Suppressor macrophage treated with lipopolysaccharide for 4 hours (primary cell): Measurements from ENCODE around the gene SLC16A2.
"Not testable (repeated sequence)": the region's sequence is repeated elsewhere in the genome, so short reads cannot be mapped to it uniquely, and the experiment has no call there.

Source experiments
- DNase-seq: peaks from one replicate; pipeline ENCODE4 v3.0.0-alpha.2; 2020

The SLC16A2 gene

GRCh38 chrX:74448669-74449068 is 27.4 kb downstream of the SLC16A2 start:
- no peak for DNase-seq

DNA sequence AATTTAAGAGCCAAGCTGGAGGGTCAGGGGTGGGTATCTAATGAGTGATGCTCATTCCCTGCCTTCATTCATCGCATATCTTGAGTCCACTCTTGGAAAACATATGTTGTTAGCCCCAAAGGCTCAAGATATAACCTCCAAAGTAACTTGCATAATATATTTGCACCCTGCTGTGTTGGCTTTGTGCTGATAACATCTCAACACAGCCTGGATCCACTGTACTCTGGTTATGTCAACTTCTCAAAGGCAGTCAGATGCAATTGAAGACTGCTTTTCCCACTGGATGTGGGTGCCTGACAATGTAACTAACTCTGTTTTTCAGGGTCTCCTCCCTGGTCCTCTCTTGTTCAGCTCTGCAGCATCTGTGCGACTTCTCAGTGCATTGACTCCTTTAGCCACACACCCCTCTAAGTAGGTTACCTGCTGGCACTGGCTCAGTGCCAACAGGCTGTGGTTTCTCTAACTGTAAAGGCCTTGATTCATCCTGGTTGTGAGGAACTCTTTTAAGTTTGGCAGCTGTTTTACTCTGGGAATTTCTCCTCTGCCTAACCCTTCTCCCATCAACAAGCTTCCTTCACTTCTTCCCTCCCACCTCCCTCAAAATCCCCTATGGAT is 28.1 kb downstream of the SLC16A2 start:
- no peak for DNase-seq

DNA sequence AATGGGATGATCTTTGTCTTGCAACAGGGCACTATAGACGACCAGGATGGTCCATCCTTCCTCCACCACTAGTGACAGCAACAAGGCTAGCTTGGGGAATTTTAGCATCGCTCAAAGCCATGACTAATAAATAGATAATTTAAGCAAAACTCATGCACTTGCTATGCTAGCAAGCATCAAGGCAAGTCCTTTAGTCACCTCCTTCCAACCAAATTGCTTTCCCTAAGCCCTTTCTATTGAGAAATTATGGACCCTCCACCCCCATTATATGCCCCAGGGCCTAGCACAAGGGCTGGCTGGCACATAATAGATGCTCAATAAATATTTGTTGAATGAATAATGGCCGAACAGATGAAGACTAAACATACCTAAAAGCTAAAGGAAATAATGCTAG is 28.6 kb downstream of the SLC16A2 start:
- DNase-seq, result no peak

GRCh38 chrX:74450803-74451449 is 29.6 kb downstream of the SLC16A2 start:
- DNase-seq, result peak; percentile 80

DNA sequence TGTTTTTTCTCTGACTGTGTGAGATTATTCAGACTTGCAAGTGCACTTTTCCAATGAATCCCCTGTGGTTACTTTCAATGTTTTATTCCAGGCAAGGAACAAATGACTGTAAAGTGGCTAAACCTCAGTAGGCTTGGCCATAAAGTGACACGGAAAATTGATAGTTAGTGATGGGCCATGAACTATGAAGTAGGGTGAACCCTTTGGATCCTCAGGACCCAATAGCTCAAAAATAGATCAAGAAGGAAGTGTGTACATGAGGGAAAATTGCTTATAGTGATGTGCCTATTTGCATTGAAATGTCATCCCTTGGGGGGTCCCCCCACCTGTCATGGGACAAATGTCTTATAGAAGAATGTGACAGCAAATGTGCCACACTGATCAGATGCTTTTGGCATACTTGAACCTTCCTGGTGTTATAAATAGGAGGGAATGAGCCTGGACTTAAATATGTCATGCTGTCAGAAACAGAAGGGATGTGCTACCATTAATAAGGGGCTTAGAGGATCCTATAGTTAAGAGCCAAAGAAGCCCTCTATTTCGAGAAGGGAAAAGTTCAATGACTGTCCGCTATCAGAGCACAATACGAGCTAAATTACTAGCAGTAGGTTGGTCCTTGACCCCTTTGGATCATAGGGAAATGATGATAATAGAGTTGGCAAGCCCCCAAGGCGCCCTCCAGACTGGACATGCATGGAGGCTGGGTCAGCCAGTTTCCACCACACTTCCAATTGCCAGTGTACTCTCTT is 30.3 kb downstream of the SLC16A2 start:
- no peak for DNase-seq

- DNase-seq, result no peak
Measured at GRCh38 chrX:74452199-74452481, 30.8 kb downstream of the SLC16A2 start.

DNA sequence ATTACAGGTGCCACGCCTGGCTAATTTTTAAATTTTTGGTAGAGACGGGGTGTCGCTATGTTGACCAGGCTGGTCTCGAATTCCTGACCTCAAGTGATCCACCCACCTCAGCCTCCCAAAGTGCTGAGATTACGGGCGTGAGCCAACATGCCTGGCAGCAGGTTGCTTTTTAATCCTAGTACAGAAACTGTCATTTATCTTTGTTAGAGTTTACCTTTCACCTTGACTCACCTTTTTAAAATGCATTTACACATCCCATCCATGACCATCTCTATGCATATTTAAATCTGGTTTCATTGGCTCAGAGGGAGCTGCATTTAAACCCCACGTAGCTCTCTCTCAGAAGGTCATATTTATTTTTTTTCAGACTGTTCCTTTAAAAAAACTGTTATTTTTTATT is 31.9 kb downstream of the SLC16A2 start:
- DNase-seq, result no peak

GRCh38 chrX:74454233-74454632 is 32.9 kb downstream of the SLC16A2 start:
- not testable (repeated sequence) for DNase-seq

- DNase-seq, result no peak
Measured at GRCh38 chrX:74458736-74459135, 37.4 kb downstream of the SLC16A2 start.

GRCh38 chrX:74461384-74461783 is 40.1 kb downstream of the SLC16A2 start:
- no peak for DNase-seq

GRCh38 chrX:74464722-74465121 is 43.4 kb downstream of the SLC16A2 start:
- DNase-seq, result no peak

DNA sequence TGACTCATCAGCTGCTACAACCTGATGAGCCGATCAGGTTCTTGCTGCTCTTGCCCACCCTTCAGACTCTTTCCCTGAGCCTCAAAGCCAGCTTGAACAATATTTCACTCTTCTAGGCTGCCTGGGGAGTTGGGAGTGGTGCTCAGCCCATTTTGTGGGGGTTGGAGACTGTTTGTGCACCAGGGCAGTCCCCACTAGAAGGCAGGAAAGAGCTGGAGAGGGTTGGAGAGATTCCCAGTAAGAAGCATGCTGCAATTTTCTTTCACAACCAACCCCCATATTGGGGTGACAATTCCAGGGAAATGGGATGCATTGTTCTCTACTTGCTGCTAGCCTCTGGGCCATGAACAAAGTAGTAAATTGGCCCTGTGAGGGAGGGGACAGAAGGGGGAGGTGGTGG is 44.1 kb downstream of the SLC16A2 start:
- no peak for DNase-seq

DNA sequence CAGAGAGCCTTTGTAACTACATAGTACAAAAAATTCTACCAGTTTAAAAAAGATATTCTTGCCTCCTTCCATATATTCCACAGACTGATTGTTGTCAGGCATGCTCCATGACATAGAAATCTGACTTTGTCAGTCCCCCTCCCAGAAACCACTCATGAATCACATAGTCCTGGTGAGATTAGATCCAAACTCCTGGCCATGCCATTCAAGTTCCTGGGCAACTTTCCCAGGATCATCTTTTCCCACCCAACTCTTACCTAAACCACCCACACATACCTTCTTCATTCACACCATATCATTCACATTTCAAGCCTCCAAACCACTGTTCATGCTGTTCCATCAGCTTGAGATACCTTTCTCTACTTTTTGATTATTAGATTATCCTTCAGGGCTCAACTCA is 46.4 kb downstream of the SLC16A2 start:
- no peak for DNase-seq

DNA sequence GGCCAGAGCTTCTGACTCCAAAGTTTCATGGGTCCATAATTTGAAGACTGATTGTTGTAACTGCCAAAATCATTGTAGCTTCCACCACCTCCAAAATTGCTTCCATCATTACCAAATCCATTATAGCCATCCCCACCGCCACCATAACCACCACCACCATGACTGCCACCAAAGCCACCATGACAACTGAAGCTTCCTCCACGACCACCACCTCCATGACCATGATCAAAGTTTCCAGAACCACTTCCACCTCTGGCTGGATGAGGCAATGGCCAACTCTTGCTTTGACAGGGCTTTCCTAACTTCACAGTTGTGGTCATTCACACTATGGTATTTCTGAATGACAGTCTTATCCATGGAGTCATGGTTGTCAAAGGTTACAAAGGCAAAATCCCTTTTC is 51.8 kb downstream of the SLC16A2 start:
- DNase-seq, result not testable (repeated sequence)

- DNase-seq, result peak; percentile 34
Measured at GRCh38 chrX:74490247-74490646, 69.0 kb downstream of the SLC16A2 start.

GRCh38 chrX:74492720-74493201 is 71.5 kb downstream of the SLC16A2 start:
- DNase-seq, result peak; percentile 12

- DNase-seq, result no peak
Measured at GRCh38 chrX:74493806-74494205, 72.5 kb downstream of the SLC16A2 start.

- no peak for DNase-seq
Measured at GRCh38 chrX:74498924-74499323, 77.6 kb downstream of the SLC16A2 start.

DNA sequence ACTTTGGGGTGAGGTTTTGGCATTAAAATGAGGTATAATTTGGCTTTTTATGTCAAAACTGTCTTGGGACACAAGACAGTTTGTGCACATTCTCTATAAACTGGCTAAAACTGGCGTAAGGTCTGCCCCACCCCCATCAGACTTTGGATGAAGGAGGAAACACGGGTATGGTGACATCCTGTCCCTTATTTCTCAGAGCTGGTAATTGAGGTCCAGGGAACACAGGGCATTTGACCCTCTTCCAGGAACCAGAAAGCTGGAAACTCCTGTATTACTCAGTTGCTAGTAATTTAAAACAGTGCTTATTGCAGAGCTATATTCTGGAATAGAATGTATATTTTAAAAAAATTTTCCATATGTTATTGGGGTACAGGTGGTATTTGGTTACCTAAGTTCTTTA is 78.8 kb downstream of the SLC16A2 start:
- DNase-seq, result no peak

- DNase-seq, result no peak
Measured at GRCh38 chrX:74500555-74500954, 79.3 kb downstream of the SLC16A2 start.

DNA sequence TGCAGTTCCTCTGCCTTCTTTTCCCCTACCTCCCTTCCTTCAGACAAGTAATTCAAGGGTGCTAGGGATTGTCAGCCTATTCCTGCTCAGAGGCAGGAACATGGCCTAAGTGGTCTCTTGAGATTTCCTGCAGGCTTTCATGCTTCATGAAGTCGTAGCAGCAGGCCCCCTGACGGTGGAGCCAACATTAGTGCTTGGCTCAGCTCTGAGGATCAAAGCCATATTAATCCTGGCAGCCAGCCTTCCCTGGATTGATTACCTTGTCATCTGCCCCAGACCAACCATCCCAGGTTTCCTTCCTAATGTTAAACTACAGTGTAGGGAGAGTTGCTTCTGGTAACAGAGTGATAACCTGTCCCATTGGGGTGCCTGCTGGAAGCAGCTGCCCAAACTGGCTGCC is 84.1 kb downstream of the SLC16A2 start:
- DNase-seq, result no peak

GRCh38 chrX:74506317-74507115 is 85.2 kb downstream of the SLC16A2 start:
- DNase-seq, result no peak

GRCh38 chrX:74507191-74507590 is 85.9 kb downstream of the SLC16A2 start:
- no peak for DNase-seq

- no peak for DNase-seq
Measured at GRCh38 chrX:74509989-74510388, 88.7 kb downstream of the SLC16A2 start.
